Measurements from ENCODE around the gene SCARB1.

SCARB1 gene

DNA sequence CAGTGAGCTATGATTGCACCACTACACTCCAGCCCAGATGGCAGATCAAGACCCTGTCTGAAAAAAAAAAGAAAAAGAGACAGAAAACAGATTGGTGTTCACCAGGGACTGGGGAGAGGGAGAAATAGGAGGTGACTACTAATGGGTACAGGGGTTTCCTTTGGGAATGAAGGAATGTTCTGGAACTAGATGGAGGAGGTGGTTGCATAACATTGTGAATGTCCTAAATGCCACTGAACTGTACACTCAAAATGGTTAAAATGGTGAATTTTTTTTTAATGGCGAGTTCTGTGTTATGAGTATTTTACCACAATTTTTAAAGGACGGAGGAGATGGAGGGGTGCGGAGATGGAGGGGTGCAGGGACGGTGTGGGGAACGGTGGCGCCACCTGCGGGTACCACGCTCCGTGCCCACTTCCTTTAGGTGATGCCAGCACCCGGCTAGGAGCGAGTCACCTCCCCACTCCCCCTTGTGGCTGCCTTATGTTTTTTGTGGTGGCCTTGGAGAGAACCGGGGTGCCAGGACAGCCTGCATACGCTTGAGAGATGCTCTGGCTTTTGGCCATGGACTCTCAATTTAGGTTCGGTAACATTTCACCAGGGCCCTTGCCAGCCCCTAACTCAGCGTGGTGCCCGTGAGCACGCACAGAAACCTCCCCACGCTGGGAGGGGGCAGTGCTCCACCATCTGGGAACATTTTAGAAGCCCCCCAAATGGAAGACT lies 34.7 kb upstream of the SCARB1 start:
- Histone ChIP-seq H3K27ac (ENCODE audit: low read depth, low read length) (no peak overlapping the region), H3K9me3 (ENCODE audit: control insufficient read depth, insufficient read depth, low read length) (no peaks in the 10 kb centered on the region), H3K4me3 (ENCODE audit: low read length) (peak overlapping the region; percentile 44), H4K20me1 (ENCODE audit: control insufficient read depth, insufficient read depth, low read depth, low read length) (no peaks in the 10 kb centered on the region), H3K27me3 (ENCODE audit: control insufficient read depth, low read length) (no peaks in the 10 kb centered on the region), H3K36me3 (ENCODE audit: control insufficient read depth, low read length) (no peaks in the 10 kb centered on the region), H3K4me2 (ENCODE audit: low read length) (peak overlapping the region; percentile 67), H3K9me2 (replicated peaks; ENCODE audit: control insufficient read depth, low read length) (no peaks in the 10 kb centered on the region), H3F3A (ENCODE audit: control insufficient read depth, insufficient read depth) (peaks cover 30% of the 10 kb centered on the region), H3K79me2 (ENCODE audit: control insufficient read depth, low read length) (no peaks in the 10 kb centered on the region), H3K4me1 (ENCODE audit: control insufficient read depth, low read length) (peaks cover 76% of the 10 kb centered on the region)
- TF ChIP-seq, protein P1, sequence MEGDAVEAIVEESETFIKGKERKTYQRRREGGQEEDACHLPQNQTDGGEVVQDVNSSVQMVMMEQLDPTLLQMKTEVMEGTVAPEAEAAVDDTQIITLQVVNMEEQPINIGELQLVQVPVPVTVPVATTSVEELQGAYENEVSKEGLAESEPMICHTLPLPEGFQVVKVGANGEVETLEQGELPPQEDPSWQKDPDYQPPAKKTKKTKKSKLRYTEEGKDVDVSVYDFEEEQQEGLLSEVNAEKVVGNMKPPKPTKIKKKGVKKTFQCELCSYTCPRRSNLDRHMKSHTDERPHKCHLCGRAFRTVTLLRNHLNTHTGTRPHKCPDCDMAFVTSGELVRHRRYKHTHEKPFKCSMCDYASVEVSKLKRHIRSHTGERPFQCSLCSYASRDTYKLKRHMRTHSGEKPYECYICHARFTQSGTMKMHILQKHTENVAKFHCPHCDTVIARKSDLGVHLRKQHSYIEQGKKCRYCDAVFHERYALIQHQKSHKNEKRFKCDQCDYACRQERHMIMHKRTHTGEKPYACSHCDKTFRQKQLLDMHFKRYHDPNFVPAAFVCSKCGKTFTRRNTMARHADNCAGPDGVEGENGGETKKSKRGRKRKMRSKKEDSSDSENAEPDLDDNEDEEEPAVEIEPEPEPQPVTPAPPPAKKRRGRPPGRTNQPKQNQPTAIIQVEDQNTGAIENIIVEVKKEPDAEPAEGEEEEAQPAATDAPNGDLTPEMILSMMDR (IDR thresholded peaks at IDR 0.05; ENCODE audit: low read depth, low read length, poor library complexity, severe bottlenecking), result peak; percentile 84
- TF ChIP-seq EZH2phosphoT487 (IDR thresholded peaks at IDR 0.05; ENCODE audit: borderline replicate concordance, low read length), result no peak

DNA sequence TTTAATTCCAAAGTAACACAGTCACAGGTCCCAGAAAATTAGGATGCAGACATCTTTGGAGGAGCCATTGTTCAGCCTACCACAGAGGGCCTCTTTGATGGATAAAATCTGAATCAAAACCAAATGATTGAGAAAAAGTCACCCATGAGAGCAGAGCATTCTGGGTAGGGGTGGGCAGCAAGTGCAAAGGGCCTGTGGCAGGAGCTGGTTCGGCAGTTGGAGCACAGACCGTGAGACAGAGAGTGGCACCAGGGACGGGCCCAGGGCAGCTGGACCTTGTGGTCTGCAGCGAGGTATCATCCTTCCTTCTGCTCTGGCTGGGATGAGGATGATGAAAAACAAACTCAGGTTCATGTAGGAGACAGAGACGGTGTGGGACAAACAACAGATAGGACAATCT lies 32.8 kb upstream of the SCARB1 start:
- no peak overlapping the region for H3K27ac ChIP-seq (ENCODE audit: low read depth, low read length)
- no peaks in the 10 kb centered on the region for H3K9me2 ChIP-seq (replicated peaks; ENCODE audit: control insufficient read depth, low read length)
- H3K79me2 ChIP-seq (ENCODE audit: control insufficient read depth, low read length), result no peaks in the 10 kb centered on the region
- H3K9me3 ChIP-seq (ENCODE audit: control insufficient read depth, insufficient read depth, low read length), result no peaks in the 10 kb centered on the region
- no peak overlapping the region for H3K4me2 ChIP-seq (ENCODE audit: low read length)
- no peak overlapping the region for H3K4me3 ChIP-seq (ENCODE audit: low read length)
- peaks cover 73% of the 10 kb centered on the region for H3K4me1 ChIP-seq (ENCODE audit: control insufficient read depth, low read length)
- H3K27me3 ChIP-seq (ENCODE audit: control insufficient read depth, low read length), result no peaks in the 10 kb centered on the region
- no peaks in the 10 kb centered on the region for H4K20me1 ChIP-seq (ENCODE audit: control insufficient read depth, insufficient read depth, low read depth, low read length)
- TF ChIP-seq, protein P1 (IDR thresholded peaks at IDR 0.05; ENCODE audit: low read depth, low read length, poor library complexity, severe bottlenecking), result no peak
- no peak for TF ChIP-seq EZH2phosphoT487 (IDR thresholded peaks at IDR 0.05; ENCODE audit: borderline replicate concordance, low read length)
- H3F3A ChIP-seq (ENCODE audit: control insufficient read depth, insufficient read depth), result peaks cover 23% of the 10 kb centered on the region
- H3K36me3 ChIP-seq (ENCODE audit: control insufficient read depth, low read length), result no peaks in the 10 kb centered on the region

DNA sequence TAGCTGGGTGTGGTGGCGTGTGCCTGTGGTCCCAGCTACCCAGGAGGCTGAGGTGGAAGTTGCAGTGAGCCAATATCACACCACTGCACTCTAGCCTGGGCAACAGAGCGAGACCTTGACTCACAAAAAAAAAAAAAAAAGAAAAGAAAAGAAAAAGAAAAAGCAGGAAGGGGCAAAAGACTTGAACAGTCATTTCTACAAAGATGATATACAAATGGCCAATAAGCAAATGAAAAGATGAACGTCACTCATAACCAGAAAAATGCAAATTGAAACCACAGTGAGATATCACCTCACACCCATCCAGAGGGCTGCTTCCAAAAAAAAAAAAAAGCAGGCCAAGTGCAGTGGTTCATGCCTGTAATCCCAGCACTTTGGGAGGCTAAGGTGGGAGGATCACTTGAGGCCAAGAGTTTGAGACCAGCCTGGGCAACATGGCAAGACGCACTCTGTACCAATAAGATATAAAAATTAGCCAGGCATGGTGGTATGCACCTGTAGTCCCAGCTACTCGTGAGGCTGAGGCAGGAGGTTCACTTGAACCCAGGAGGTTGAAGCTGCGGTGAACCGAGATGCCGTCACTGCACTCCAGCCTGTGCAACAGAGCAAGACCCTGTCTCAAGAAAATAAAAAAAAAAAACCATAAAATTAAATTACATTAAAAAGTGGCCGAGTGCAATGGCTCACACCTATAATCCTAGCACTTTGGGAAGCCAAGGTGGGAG lies 30.3 kb upstream of the SCARB1 start:
- no peaks in the 10 kb centered on the region for H3K27me3 ChIP-seq (ENCODE audit: control insufficient read depth, low read length)
- H3K4me1 ChIP-seq (ENCODE audit: control insufficient read depth, low read length), result peaks cover 73% of the 10 kb centered on the region
- peak overlapping the region; percentile 63 for H3K27ac ChIP-seq (ENCODE audit: low read depth, low read length)
- H3K79me2 ChIP-seq (ENCODE audit: control insufficient read depth, low read length), result no peaks in the 10 kb centered on the region
- H3K4me3 ChIP-seq (ENCODE audit: low read length), result peak overlapping the region; percentile 33
- H3K9me3 ChIP-seq (ENCODE audit: control insufficient read depth, insufficient read depth, low read length), result no peaks in the 10 kb centered on the region
- no peaks in the 10 kb centered on the region for H3K9me2 ChIP-seq (replicated peaks; ENCODE audit: control insufficient read depth, low read length)
- peaks cover 22% of the 10 kb centered on the region for H3F3A ChIP-seq (ENCODE audit: control insufficient read depth, insufficient read depth)
- H3K36me3 ChIP-seq (ENCODE audit: control insufficient read depth, low read length), result no peaks in the 10 kb centered on the region
- peak overlapping the region; percentile 55 for H3K4me2 ChIP-seq (ENCODE audit: low read length)
- TF ChIP-seq, protein P1 (IDR thresholded peaks at IDR 0.05; ENCODE audit: low read depth, low read length, poor library complexity, severe bottlenecking), result no peak
- no peak for TF ChIP-seq EZH2phosphoT487 (IDR thresholded peaks at IDR 0.05; ENCODE audit: borderline replicate concordance, low read length)
- no peaks in the 10 kb centered on the region for H4K20me1 ChIP-seq (ENCODE audit: control insufficient read depth, insufficient read depth, low read depth, low read length)
